Iris pigment epithelial cell (primary cell): ENCODE measurements around the gene MTA1.

Source experiments
- DNase-seq: peaks from one replicate; pipeline ENCODE4 v3.0.0-alpha.2; 2011; ENCODE audit warnings: low read depth

Gene MTA1

DNA sequence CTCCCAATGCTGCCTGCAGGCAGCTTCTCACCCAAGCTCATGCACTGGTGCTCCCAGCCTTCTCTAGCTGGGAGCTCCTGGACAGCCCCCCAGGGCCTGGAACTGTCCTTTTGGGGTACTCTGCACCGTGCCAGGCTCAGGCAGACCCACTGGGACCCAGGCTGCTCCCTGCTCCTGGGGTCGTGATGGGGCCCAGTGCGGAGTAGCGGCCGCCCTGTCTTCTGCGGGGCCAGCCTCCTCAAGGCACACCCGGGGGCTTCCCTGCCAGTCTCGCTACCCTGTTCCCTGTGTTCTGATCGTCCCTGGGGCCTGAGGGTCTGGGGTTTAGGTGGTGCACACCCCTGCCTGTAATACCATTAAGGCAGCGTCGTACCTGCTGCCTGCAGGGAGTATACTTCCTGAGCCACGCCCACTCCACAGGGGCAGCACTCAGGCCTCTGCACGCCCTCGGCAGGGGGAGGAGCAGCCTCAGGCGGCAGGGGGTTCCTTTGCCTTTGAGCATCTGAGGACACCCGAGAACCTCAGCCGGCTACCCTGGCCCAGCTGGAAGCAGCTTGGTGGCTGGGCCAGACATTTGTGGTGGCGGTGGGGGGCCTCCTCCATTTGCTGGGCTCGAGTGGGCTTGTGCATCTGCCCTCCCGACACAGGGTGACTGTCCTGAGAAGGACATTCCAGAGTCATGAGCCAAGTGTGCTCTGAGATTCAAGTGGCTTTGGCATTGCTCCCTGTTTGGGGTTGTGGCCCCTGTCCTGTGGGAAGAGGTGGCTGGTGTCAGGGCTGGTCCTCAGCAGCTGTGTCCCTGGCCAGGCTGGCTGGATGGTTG lies 45.8 kb downstream of the MTA1 start:
- DNase-seq = no peak

DNA sequence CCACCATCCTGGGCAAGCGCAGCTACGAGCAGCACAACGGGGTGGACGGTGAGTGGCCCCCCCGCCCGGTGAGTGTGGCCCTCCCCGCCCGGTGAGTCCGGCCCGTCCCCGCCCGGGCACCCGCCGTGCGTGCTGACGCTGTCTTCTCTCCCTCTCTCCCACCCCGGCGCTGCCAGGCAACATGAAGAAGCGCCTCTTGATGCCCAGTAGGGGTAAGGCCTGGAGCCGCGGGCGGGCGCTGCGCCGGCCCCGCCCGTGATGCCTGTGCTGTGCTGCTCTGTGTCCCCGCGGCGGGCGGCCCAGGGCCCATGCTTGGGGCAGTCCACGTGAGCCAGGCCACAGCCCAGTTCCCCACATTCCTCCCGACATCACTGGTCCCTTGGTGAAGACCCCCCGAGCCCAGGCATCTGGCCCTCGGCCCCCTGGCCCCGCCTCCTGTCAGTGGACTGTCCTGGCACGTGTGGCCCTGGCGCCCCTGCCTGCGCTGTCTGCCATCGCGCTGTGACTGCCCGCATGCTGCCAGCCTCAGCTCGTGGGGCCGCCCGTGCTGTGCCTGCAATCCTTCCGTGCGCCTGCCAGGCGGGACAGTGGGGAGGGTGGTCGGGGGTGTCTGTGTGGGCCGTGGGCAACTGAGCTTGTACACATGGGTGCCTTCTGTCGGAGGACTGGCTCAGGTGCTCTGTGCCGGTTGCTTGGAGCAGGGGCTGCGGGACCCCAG lies 47.1 kb downstream of the MTA1 start:
- no peak for DNase-seq

DNA sequence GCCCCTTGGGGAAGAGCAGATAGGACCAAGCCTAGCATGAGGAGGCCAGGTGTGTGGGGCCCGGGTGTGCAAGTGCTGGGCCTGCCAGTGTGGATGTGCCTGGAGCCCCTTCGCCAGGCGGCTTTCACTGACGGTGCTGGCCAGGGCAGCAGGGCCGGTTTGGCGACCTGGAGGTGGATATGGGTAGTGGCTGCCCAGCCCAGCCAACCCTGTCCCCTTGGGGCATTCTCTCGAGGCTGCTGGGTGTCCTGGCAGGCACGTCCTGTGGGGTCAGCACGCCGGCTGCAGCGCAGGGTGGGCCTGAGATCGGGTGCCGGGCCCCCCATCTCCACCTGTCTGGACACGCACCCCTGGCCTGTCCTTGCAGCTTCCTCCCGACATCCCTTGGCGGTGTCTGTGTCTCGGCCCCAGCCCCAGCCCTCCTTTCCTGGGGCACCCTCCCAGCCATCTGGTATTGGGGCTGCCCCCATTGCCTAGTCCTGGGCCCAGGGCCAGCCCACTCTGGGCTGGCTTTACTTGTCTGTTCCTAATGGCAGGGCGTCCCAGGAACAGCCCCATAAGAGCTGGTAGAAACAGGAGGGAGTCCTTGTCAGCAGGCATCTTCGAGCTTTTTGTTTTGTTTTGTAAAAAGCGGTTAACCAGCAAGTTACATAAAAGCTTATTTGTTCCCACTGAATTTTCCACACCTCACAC lies 47.8 kb downstream of the MTA1 start:
- no peak for DNase-seq

DNA sequence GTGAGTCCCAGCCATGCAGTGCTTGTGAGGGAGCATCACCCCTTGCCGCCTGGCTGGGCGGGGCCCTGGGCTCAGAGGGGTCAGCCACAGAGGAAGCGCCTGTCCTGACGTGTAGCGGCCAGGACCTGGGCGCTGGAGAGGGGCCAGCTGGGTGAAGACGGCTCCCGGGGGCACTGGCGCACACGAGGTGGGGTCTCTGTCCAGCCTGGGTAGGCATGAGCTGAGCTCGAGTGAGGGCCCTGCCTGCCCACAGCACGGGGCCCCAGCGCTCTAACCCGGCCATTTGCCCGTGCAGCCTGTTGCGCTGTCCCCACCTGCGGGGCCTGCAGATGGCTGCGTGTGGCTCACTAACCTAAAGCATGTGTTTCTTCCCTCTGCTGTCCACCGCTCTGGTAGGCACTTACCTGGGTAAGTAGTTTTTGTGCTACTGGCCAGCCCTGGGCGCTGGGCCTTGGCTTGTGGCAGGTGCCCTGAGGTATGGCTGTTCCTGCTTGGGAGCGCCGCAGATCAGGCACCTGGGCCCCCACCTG lies 48.4 kb downstream of the MTA1 start:
- DNase-seq = no peak

DNA sequence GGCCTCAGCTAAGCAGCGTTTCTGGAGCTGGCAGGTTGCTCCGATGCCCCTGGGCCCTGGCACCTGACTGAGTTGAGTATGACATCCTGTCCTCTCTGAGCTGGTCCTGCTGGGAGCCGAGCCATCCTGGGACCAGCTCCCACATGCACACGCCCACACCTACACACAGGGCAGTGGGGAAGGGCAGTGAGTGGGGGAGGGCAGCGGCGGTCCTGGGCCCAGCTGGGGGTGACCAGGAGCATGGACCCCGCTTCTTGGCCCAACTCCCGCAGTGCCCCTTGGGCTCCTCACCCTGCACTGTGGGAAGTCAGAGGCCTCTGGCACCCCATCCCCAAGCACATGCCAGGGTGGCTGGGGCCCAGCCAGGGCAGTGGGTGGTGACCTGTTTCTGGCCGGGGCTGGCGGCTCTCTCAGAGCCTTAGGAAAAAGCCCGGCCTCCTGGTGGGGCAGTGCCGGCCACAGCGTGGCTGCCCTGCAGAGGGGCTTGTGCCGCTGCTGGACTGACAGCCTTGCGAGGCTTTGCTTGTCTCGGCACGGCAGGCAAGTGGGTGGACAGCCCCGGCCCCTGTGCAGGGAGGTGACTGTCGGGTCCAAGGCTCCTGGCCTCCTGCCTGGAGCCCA lies 49.1 kb downstream of the MTA1 start:
- DNase-seq = no peak

DNA sequence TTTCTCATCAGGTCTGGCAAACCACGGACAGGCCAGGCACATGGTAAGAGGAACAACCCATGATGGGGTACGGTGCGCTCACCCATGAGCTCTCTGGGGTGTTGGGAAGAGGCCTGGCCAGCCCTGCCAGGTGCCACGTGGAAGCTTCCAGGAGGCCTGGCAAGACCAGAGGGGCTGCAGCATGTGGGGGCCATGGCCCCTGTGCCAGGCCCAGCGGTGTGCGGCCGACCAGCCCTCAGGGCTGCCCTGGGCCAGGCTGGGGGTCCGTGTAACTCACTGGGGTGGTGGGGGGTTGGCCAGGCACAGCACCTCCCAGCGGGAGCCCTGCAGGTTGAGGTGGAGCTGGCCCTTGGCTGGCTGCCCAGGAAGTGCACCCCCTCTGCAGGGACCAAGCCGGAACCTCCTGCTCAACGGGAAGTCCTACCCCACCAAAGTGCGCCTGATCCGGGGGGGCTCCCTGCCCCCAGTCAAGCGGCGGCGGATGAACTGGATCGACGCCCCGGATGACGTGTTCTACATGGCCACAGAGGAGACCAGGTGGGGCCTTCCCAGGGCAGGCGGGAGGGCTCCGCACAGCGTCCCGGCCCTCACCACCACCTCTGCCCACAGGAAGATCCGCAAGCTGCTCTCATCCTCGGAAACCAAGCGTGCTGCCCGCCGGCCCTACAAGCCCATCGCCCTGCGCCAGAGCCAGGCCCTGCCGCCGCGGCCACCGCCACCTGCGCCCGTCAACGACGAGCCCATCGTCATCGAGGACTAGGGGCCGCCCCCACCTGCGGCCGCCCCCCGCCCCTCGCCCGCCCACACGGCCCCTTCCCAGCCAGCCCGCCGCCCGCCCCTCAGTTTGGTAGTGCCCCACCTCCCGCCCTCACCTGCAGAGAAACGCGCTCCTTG lies 50.1 kb downstream of the MTA1 start:
- no peak for DNase-seq

DNA sequence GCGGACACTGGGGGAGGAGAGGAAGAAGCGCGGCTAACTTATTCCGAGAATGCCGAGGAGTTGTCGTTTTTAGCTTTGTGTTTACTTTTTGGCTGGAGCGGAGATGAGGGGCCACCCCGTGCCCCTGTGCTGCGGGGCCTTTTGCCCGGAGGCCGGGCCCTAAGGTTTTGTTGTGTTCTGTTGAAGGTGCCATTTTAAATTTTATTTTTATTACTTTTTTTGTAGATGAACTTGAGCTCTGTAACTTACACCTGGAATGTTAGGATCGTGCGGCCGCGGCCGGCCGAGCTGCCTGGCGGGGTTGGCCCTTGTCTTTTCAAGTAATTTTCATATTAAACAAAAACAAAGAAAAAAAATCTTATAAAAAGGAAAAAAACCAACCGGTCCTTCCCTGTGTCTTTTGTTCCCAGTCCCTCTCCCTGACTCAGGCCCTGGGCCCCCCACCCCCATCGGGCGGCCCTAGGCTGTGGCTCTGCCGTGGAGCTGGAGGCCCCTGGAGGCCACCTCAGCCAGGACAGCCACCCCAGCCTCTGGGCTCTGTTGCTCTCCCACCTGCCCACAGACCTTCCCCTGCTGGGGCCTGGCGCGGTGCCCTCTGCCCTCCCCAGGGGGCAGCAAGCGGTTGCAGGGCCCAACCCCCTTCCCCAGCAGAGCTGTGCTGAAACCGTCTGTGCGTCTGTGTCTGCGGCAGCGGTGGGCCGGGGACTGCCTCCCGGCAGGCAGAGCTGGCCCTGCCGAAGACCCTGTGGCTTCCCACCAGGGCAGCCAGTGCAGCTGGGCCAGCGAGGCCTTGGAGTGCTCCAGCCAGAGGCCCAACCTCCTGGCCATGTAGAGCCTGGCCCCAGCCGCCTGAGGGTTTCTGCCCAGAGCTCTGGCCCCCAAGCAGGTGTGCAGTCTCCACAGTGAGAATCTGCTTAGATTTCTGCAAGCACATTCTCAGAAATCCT lies 51.0 kb downstream of the MTA1 start:
- DNase-seq = no peak

DNA sequence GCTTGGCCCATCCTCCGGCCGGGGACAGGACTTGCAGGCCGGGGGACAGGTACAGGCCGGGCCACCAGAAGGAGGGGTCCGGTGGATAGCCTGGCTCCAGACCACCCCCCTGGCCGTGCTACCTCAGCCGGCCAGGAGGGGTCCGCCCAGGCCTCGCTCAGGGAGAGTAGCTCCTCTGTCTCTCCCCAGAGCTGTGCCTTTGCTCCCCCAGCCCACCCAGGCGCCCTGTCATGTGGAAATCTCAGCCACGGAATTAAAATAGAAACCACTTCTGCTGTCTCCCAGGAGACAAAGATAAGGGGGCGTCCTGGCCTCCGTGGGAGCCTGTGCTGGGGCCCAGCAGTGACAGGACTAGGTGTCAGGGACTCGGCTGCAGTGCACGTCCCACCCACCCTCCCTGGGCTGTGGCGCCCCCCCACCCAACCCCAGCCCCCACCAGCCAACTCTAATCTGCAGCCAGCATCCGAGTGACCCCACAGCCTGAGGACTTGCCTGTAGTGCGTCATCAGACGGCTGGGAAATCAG lies 51.7 kb downstream of the MTA1 start:
- no peak for DNase-seq

DNA sequence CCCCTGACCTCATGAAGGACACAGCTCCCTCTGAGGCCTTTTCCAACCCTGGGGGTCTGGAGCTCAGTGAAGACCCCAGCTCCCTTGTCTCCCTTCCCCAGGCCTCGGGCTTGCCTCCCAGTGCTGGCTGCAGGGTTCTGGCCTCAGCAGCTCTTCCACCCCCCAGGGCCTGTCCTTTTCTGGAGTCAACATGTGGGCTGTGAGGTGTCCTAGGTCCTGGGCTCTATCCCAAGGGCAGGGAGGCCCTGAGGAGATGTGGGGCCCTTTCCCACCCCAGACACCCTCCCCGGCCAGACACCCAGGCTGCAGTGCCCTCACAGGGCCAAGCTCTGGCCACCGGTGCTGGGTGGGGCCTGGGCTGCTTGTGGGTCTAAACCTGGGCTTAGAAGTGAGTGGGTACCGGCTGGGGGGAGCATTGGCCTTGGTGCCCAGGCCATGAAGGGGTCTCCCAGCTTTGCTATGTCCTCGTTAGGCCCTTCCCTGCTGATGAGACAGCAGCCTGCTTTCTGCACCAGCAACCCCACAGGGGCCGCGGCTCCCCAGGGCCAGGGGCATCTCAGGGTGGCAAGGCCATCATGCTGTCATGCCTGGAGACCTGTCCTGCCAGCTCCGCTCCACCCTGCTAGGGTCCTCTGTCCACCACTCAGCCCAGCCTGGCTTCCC lies 52.3 kb downstream of the MTA1 start:
- no peak for DNase-seq

DNA sequence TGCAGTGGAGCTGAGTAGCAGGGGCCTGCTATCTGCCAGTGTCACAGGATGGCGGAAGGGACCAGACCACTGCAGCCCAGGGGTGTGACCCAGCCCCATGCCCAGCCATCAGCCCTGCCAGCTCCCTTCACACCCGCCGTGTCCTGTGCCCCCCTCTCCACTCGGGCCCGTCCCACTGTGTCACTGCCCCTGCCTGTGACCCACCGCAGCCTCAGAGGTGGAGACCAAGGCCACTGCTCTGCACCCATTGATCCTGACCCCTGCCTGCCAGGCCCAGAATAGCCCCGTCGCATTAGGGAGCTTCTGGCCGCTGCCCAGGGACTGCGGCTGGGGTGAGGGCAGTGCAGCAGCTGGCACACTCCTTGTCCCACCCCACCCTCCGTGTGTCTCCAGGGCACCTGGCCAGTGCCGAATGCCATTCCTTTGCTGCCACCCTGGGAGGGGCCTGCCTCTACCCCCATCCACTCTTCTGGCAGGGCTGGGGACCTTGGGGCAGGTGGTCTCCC lies 52.9 kb downstream of the MTA1 start:
- no peak for DNase-seq

DNA sequence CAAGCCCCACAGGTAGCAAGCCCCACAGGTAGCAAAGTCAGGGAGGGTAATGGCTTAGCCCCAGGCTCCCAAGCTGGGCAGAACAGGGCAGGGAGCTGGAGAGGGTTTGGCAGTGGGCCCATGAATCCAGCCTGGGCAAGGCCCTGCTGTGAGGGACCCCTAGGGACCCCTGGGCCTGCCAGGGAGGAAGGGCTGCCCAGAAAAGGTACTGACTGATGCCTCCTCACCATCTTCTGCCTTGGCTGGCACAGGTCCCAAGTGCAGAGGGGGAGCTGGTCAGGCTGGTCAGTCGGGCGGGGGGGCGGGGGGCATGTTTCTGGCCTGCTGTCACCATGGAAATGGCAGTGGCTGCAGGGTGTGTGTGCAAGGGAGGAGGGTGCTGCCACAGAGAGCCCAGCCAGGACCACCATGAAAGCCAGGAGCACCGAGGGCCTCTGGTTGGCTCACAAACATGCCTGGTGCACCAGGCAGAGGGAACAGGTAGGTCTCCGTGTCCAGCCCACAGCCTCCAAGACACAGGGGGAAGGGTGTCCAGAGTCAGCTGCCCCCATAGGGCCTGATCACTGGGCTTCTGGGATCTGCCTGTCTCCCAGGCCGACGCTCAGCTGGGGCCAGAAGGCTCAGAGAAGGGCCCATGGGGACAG lies 53.5 kb downstream of the MTA1 start:
- DNase-seq = no peak

DNA sequence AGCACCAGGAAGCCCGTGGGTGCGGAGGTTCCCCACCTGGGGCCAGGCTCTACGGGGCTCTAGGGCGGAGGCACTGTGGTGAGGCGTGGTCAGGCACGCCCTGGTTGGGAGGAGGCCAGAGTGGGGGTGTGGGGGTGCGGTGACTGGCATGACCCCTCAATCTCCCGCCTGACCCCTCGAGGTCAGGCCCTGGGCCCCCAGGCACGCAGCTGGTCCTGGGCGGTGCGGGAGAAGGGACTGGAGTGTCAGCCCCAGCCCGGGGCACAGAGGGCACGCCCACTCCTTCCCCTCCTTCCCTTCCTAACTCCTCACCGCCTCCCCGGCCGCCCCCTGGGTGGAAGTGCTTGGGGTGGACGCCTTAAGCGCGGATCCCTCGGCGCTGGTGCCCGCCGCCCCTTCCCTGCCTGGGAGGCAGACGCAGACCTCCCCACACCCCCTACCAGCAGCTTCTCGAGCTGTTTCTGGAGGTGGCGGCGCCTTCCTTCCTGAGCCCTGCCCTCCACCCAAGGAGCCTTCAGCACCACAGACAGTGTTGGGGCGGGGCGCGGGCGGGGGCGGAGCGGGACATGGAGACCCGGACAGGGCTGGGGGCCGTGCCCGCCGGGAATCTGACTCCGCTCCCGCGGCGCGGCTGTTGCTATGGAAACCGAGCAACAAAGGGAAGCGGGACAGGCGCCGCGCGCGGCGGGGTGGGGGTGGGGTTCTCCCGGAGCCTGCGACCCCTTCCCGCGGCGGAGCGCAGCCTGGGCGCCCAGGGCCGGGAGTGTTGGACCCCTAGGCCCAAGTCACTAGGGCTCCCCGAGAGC lies 54.3 kb downstream of the MTA1 start:
- peak; percentile 81 for DNase-seq

DNA sequence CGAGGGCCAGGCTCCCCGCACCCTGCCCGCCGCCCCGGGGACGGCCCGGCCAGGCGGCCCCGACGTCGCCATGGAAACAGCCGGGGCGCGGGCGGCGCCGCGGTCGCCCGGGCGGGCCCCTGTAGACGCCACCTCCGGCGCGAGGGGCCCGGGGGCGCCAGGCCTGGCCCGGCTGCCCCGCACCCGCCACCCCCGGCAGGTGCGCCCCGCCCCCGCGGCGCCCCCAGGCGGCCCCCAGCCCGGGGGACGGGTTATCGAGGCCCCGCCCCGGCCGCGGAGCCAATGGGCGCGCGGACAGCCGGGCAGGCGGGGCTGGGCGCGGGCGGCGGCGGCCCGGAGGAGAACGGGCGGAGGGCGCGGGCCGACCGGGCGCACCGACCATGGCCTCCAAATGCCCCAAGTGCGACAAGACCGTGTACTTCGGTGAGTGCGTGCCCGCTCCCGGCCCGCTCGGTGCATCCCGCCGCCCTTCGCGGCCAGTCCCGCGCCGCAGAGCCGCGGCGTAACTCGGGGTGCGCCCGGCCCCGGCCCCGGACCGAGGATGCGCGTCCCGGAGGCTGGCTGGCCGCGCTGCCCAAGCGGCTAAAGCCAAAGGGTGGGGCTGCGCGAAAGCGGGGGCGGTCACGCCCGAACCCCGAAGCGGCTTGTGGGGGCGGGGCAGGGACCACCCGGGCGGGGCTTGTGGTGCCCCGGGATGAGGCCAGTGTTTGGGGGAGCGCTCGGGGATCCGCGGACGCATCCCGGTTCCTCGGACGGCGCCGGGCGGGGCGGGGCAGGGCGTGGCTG lies 55.0 kb downstream of the MTA1 start, which contains the start of gene CRIP2:
TSS of gene CRIP2 (plus strand) at position 339 of the 786 bp plus-strand sequence. CDS start at position 381, 42 bp downstream.
- DNase-seq = peak; percentile 40

DNA sequence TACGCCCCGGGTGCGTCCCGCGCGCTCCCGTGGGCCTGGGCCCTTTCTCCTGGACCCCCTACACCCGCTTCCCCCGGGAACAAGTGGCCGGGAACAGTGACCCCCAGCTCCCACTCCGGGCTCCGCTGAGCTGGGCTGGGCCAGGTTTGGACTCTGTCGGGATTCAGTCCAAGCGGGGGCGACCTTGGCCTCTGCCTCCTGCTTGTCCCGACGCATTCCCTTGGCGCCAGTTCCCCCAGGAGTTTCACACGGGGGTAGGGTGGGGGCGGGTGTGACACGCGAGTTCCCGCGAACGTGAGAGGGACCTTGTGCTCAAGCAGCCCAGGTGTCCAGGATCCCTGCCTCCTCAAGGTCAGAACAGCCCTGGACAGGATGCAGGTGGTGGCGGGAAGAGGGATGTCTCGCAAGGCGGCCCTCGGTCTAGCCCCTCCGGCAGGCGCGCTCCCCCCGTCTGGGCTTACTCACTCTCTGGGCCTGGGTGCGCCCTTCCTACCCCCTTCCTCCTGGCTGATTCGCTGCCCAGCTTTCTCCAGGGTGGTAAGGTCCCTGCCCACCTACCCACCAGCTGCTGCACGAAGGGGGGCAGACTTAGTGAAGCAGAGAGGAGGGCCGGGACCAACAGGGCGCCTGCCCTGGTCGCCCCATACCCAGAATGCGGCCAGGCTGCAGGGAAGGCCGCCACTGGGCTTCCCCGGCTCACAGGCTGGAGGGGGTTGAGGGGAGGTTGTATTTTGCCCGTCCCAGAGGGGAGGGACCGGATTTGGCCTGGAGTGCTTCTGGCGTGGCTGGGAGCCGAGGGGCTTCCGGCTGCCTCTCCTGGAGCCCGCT lies 55.9 kb downstream of the MTA1 start:
- DNase-seq = peak; percentile 30

DNA sequence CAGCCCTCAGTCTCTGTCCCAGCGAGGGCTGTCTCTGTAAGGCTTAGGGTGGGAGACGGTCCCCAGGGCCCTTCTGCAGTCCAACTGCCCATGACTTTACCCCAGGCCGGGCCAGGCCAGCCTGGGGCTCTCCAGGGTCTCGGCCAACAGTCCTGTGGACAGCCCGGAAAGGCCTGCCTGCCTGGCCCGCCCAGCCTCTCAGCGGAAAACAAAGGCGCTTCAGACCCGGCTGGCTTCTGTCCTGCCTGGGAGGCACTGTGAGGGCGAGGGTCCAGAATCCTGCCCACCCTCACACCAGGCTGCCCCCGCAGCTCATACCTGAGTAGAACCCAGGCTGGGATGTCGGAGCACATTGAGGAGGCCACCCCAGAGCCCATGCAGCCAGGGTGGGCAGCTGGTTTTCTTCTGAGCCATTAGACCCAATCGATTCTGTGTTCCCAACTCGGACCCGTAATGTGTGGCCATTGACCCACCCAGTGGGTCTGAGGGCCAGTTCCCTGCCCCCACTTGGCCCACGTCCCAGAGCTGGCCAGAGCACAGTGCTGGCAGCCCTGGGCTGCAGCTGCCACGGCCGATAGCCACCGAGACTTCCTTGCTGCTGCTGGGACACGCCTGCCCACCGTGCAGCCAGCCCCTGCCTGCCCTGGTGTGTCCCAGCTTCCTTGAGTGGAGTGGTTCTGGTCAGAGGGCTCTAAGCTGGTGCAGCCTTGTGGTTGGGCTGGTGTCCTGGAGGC lies 56.6 kb downstream of the MTA1 start:
- peak; percentile 30 for DNase-seq
